ENCODE measurements around the gene BCL2. TPM values are rescaled to one million over a fixed set of nuclear protein-coding genes. Genes with fewer than 3 reads are reported as not detected.

BCL2 gene
- total and polyA plus RNA-seq, 9 donors: 13.7 to 43.9 (median 35.7) TPM

- 85 to 92% (median 87%) methylated on average over 6 of the region's 6 CpGs for WGBS, 3 donors
- no peak for DNase-seq
- no peak overlapping the region for H3K4me3 ChIP-seq
- no peak for TF ChIP-seq POLR2A (IDR thresholded peaks at IDR 0.05)
- TF ChIP-seq CTCF (IDR thresholded peaks at IDR 0.05): no peak
- no peak for TF ChIP-seq EP300 (IDR thresholded peaks at IDR 0.05)
- H3K36me3 ChIP-seq: no peaks in the 10 kb centered on the region
- no peak overlapping the region for H3K27ac ChIP-seq
- peaks cover 4% of the 10 kb centered on the region for H3K4me1 ChIP-seq (ENCODE audit: insufficient read depth)
- no peaks in the 10 kb centered on the region for H3K9me3 ChIP-seq
- no peaks in the 10 kb centered on the region for H3K27me3 ChIP-seq
- intact Hi-C loops (cut with DNase I): no loop called here
Observed at GRCh38 chr18:63213331-63213900, 106.2 kb downstream of the BCL2 start.

GRCh38 chr18:63210521-63210920 is 109.0 kb downstream of the BCL2 start:
- TF ChIP-seq POLR2A (IDR thresholded peaks at IDR 0.05): no peak
- TF ChIP-seq EP300 (IDR thresholded peaks at IDR 0.05): no peak
- no peak for TF ChIP-seq CTCF (IDR thresholded peaks at IDR 0.05)
- H3K27ac ChIP-seq: no peak overlapping the region

GRCh38 chr18:63208676-63209075 is 110.9 kb downstream of the BCL2 start:
- H3K36me3 ChIP-seq: no peaks in the 10 kb centered on the region
- no peaks in the 10 kb centered on the region for H3K27me3 ChIP-seq
- WGBS, 3 donors: 82 to 84% (median 84%) methylated on average over 3 of the region's 3 CpGs
- intact Hi-C loops (cut with DNase I): no loop called here
- no peaks in the 10 kb centered on the region for H3K9me3 ChIP-seq
- TF ChIP-seq POLR2A (IDR thresholded peaks at IDR 0.05) (no peak), CTCF (IDR thresholded peaks at IDR 0.05) (no peak), EP300 (IDR thresholded peaks at IDR 0.05) (no peak)
- no peak overlapping the region for H3K27ac ChIP-seq
- no peak overlapping the region for H3K4me3 ChIP-seq
- peaks cover 6% of the 10 kb centered on the region for H3K4me1 ChIP-seq (ENCODE audit: insufficient read depth)
- DNase-seq: no peak

More at GRCh38 chr18:63210521-63210920, 109.0 kb downstream of the BCL2 start:
- Histone ChIP-seq H3K27me3 (no peaks in the 10 kb centered on the region), H3K4me1 (ENCODE audit: insufficient read depth) (peaks cover 6% of the 10 kb centered on the region), H3K36me3 (no peaks in the 10 kb centered on the region), H3K9me3 (no peaks in the 10 kb centered on the region), H3K4me3 (no peak overlapping the region)
- intact Hi-C loops (cut with DNase I): no loop called here
- DNase-seq: no peak
- 89 to 93% (median 90%) methylated on average over 3 of the region's 3 CpGs for WGBS, 3 donors

GRCh38 chr18:63207835-63208234 is 111.7 kb downstream of the BCL2 start:
- DNase-seq: no peak
- no peak overlapping the region for H3K27ac ChIP-seq
- intact Hi-C loops (cut with DNase I): no loop called here
- no peaks in the 10 kb centered on the region for H3K27me3 ChIP-seq
- TF ChIP-seq CTCF (IDR thresholded peaks at IDR 0.05): no peak
- no peak for TF ChIP-seq POLR2A (IDR thresholded peaks at IDR 0.05)
- TF ChIP-seq EP300 (IDR thresholded peaks at IDR 0.05): no peak
- WGBS, 3 donors: 89 to 92% (median 92%) methylated on average over 1 of the region's 1 CpG
- H3K9me3 ChIP-seq: no peaks in the 10 kb centered on the region
- peaks cover 6% of the 10 kb centered on the region for H3K4me1 ChIP-seq (ENCODE audit: insufficient read depth)
- H3K36me3 ChIP-seq: no peaks in the 10 kb centered on the region
- H3K4me3 ChIP-seq: no peak overlapping the region

Measured in ovary (tissue), 9 donors.